ENCODE measurements around the gene U2AF1L4.

The U2AF1L4 gene

GRCh38 chr19:35704218-35704617, 41.0 kb downstream of the U2AF1L4 start, which contains the start of gene ZBTB32:
ZBTB32 (plus strand) TSS chr19:35704558; CDS start chr19:35714627, 10,069 bp downstream.
- no peak within 1 kb of the TSS for H3K9ac ChIP-seq (ENCODE audit: low read length)
- H2AFZ ChIP-seq (ENCODE audit: low read depth, low read length): no peak within 1 kb of the TSS
- H3K4me3 ChIP-seq (ENCODE audit: low read length): peak within 1 kb of the TSS; percentile 80; the same call in 1 of the 2 replicates
- peak within 1 kb of the TSS; percentile 77 for H3K4me2 ChIP-seq (ENCODE audit: low read length)
- H4K20me1 ChIP-seq (ENCODE audit: insufficient read depth, low read length): no peaks in the 10 kb centered on the region
- no peaks in the 10 kb centered on the region for H3K27me3 ChIP-seq (ENCODE audit: low read depth, low read length)
- TF ChIP-seq CTCF (IDR thresholded peaks at IDR 0.05; ENCODE audit: low read depth, low read length) (no peak), EZH2phosphoT487 (IDR thresholded peaks at IDR 0.05; ENCODE audit: low read depth) (no peak)
- H3K9me3 ChIP-seq (ENCODE audit: insufficient read depth, low read length): no peaks in the 10 kb centered on the region
- H3K4me1 ChIP-seq (ENCODE audit: low read length): no peaks in the 10 kb centered on the region
- no peaks in the 10 kb centered on the region for H3K36me3 ChIP-seq (replicated peaks; ENCODE audit: low read depth, low read length)
- no peaks in the 10 kb centered on the region for H3K79me2 ChIP-seq (ENCODE audit: low read length)
- no peak within 1 kb of the TSS for H3K27ac ChIP-seq (ENCODE audit: low read length)

- H3K36me3 ChIP-seq (replicated peaks; ENCODE audit: low read depth, low read length): no peaks in the 10 kb centered on the region
- TF ChIP-seq CTCF (IDR thresholded peaks at IDR 0.05; ENCODE audit: low read depth, low read length) (no peak), EZH2phosphoT487 (IDR thresholded peaks at IDR 0.05; ENCODE audit: low read depth) (no peak)
- H3K4me2 ChIP-seq (ENCODE audit: low read length): peak overlapping the region; percentile 77
- no peaks in the 10 kb centered on the region for H4K20me1 ChIP-seq (ENCODE audit: insufficient read depth, low read length)
- H3K4me3 ChIP-seq (ENCODE audit: low read length): peak overlapping the region; percentile 80
- no peak overlapping the region for H2AFZ ChIP-seq (ENCODE audit: low read depth, low read length)
- no peak overlapping the region for H3K9ac ChIP-seq (ENCODE audit: low read length)
- no peaks in the 10 kb centered on the region for H3K79me2 ChIP-seq (ENCODE audit: low read length)
- no peak overlapping the region for H3K27ac ChIP-seq (ENCODE audit: low read length)
- H3K9me3 ChIP-seq (ENCODE audit: insufficient read depth, low read length): no peaks in the 10 kb centered on the region
- H3K27me3 ChIP-seq (ENCODE audit: low read depth, low read length): no peaks in the 10 kb centered on the region
- no peaks in the 10 kb centered on the region for H3K4me1 ChIP-seq (ENCODE audit: low read length)
Measured at GRCh38 chr19:35703343-35703742, 41.9 kb downstream of the U2AF1L4 start.

- Histone ChIP-seq H3K27ac (ENCODE audit: low read length) (peak overlapping the region; percentile 46), H3K36me3 (replicated peaks; ENCODE audit: low read depth, low read length) (no peaks in the 10 kb centered on the region), H3K4me3 (ENCODE audit: low read length) (peak overlapping the region; percentile 80), H3K79me2 (ENCODE audit: low read length) (no peaks in the 10 kb centered on the region), H2AFZ (ENCODE audit: low read depth, low read length) (peak overlapping the region; percentile 64), H4K20me1 (ENCODE audit: insufficient read depth, low read length) (no peaks in the 10 kb centered on the region), H3K4me2 (ENCODE audit: low read length) (peak overlapping the region; percentile 77), H3K4me1 (ENCODE audit: low read length) (no peaks in the 10 kb centered on the region), H3K9me3 (ENCODE audit: insufficient read depth, low read length) (no peaks in the 10 kb centered on the region), H3K9ac (ENCODE audit: low read length) (peak overlapping the region; percentile 67), H3K27me3 (ENCODE audit: low read depth, low read length) (no peaks in the 10 kb centered on the region)
- no peak for TF ChIP-seq EZH2phosphoT487 (IDR thresholded peaks at IDR 0.05; ENCODE audit: low read depth)
- TF ChIP-seq CTCF (IDR thresholded peaks at IDR 0.05; ENCODE audit: low read depth, low read length): no peak
Measured at GRCh38 chr19:35702223-35703012, 42.8 kb downstream of the U2AF1L4 start.

- peak overlapping the region; percentile 0; the same call in 1 of the 2 replicates for H3K4me2 ChIP-seq (ENCODE audit: low read length)
- peaks cover 17% of the 10 kb centered on the region for H3K4me1 ChIP-seq (ENCODE audit: low read length)
- H3K27me3 ChIP-seq (ENCODE audit: low read depth, low read length): no peaks in the 10 kb centered on the region
- H3K36me3 ChIP-seq (replicated peaks; ENCODE audit: low read depth, low read length): no peaks in the 10 kb centered on the region
- no peak overlapping the region for H3K4me3 ChIP-seq (ENCODE audit: low read length)
- H3K79me2 ChIP-seq (ENCODE audit: low read length): no peaks in the 10 kb centered on the region
- no peaks in the 10 kb centered on the region for H4K20me1 ChIP-seq (ENCODE audit: insufficient read depth, low read length)
- TF ChIP-seq CTCF (IDR thresholded peaks at IDR 0.05; ENCODE audit: low read depth, low read length) (no peak), EZH2phosphoT487 (IDR thresholded peaks at IDR 0.05; ENCODE audit: low read depth) (no peak)
- no peaks in the 10 kb centered on the region for H3K9me3 ChIP-seq (ENCODE audit: insufficient read depth, low read length)
- no peak overlapping the region for H2AFZ ChIP-seq (ENCODE audit: low read depth, low read length)
- H3K9ac ChIP-seq (ENCODE audit: low read length): no peak overlapping the region
- H3K27ac ChIP-seq (ENCODE audit: low read length): no peak overlapping the region
Measured at GRCh38 chr19:35696835-35697234, 48.4 kb downstream of the U2AF1L4 start.

All from OCI-LY3 (cell line).